Hematopoietic multipotent progenitor cell treated with erythropoietin and hydrocortisone succinate and interleukin-3 and kit ligand, for 6 days (in vitro differentiated cells): ENCODE results near the gene PHYKPL.
"Not testable (repeated sequence)": the region's sequence is repeated elsewhere in the genome, so short reads cannot be mapped to it uniquely, and the experiment has no call there.

Experiments used
- DNase-seq: peaks from one replicate; pipeline ENCODE4 v3.0.0-alpha.2; 2015

The PHYKPL gene

DNA sequence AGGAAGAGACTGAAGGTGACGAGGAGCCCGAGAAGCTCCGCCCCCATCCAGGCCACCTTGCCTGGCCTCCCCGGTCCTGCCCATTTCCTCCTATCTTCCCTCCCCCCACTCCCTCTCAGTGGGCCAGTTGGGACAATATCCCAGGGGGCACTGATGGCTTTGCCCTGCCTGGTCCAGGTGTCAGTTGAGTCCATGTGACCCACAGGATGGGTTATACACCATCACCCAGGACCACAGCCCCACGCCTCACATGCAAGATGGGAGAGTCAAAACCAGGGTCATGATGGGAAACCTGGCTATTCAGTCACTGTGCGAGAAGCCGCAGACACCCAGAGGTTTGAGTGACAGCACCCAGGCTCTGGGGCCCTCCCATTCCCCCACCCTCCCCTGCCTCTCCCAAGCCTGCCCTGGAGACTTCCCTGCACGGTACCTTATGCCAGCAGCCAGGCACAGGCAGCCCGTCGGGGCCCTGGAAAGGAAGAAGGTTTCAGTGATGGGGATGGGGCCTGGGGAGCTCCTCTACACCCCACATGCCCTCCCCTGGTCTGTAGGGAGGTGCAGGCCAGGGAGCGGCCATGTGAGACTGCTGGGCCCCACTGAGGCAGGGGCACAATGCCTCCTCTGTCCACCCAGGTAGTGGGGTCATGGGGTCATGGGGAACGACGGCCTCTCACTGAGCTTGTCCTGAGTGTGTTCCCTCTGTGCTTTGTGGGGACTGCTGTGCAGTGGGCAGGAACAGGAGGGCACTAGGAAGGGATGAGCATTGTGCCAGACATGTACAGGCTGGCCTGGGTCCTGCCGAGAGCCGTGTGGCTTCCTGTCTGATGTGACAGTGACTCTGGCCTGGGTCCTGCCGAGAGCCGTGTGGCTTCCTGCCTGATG lies 6.3 kb upstream of the PHYKPL start:
- no peak for DNase-seq

DNA sequence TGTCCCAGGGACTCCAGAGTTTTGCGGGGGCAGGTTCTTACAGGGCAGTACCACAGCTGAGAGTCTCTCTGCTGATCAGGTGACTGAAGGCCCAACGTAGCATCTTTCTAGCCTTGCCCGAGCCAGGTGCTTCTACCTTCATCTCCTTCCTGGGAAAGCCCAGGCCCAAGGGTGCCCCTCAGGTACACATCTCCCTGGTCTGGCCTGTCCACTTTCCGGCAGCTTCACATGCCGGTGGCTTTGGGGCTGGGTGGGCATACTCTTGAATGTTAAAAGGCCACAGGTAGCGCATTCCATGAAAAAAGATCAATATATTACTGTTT lies 5.7 kb upstream of the PHYKPL start:
- DNase-seq: no peak

DNA sequence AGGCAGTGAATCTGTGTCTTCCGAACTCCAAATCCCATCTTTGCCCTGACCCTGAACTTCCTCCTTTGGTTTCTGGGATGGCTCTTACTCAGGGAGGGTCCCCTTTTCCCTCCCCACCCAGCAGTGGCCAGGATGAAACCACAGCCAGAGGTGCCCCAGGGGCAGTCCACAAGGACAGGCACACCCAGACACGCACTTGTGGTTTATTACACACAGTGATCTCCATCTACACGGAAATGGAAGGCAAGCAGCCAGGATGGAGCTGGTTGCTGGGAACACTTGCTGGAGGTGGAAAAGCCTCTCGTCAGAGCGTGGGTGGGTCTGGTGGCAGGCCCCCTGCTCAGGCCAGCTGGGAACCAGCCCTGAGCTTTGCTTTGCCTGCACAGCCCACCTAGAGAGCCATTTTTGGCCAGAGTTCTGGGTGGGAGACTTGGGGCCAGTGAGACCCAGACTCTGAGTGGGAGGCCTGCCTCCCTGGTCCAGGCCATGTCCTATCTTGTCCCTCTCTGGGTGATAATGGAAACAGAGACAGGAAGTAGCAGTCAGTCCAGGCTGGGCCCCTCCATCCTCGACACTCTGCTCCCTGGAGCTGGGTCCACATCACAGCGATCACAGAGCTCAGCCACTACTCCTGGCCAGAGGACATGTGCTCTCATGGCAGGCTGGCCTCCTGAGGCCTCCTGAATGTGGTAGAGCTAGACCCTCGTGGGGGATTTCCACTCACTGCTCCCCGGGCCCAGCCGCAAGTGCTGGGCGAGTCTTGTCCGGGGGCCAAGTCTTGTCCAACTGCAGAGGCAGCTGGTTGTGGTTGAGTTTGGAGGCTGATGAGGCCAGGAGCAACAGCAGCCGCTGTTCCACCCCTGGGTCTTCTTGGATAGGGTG lies 5.1 kb upstream of the PHYKPL start:
- peak; percentile 47 for DNase-seq

DNA sequence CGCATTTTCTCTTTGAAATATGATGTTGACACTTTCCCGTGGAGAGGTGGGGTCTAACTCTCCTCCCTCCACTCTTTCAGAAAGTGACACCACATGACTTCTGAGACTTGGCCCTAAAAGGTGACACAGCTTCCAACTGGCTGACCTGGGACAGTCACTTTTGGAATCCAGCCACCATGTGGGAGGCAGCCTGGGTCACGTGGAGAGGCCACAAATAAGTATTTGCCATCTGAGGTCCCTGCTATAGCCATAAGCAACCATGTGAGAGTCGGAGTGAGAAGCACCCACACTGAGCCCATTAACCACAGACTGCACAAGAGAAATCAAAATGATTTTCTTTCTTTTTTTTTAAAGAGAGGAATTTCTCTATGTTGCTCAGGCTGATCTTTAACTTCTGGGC lies 4.1 kb upstream of the PHYKPL start:
- peak; percentile 59 for DNase-seq

DNA sequence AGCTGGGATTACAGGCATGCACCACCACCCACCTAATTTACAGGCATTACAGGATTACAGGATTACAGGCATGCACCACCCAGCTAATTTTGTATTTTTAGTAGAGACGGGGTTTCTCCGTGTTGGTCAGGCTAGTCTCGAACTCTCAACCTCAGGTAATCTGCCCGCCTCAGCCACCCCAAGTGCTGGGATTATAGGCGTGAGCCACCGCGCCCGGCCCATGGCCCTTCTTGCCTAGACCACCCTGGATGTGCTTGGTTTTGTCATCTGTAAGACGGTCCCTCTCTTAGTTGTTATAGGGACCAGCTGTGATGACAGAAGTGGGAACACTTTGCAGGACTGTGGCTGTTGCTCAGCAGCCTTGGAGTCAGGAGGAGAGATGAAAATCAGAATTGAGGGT lies 3.5 kb upstream of the PHYKPL start:
- DNase-seq: no peak

GRCh38 chr5:178235588-178235974 lies 3.0 kb upstream of the PHYKPL start:
- DNase-seq: no peak

GRCh38 chr5:178234750-178235587 lies 2.4 kb upstream of the PHYKPL start:
- peak; percentile 92 for DNase-seq

GRCh38 chr5:178234121-178234749 lies 1.6 kb upstream of the PHYKPL start:
- no peak for DNase-seq

GRCh38 chr5:178232920-178233429 lies 373 bp upstream of the PHYKPL start:
- no peak for DNase-seq

DNA sequence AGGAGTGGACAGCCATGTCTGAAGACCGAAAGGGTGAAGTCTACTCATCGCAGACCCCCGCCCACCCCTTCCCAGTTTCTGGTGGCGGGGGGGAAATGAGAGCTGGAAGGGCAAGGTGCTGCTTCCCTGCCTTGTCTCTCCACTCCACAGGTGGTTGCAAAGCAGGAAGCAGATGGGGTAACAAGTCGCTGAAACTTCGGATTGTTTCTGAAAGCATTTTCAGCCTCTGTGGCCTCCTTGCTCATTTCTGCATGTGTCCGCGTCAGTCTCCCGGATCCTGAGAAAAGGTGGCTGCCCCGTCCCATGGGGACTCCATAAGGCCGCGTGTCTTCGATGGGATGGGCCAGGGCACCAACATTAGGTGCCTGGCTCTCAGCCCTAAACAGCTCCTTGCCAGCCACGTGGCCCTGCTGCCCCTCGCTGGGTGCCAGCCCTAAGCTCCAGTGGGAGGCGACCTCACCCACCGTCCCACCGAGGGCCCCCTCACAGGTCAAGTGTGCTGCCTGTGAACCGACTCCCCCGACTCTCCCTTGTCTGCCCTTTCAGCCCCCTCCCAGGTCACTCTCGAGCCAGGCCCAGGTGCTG lies 971 bp downstream of the PHYKPL start:
- DNase-seq: peak; percentile 20

DNA sequence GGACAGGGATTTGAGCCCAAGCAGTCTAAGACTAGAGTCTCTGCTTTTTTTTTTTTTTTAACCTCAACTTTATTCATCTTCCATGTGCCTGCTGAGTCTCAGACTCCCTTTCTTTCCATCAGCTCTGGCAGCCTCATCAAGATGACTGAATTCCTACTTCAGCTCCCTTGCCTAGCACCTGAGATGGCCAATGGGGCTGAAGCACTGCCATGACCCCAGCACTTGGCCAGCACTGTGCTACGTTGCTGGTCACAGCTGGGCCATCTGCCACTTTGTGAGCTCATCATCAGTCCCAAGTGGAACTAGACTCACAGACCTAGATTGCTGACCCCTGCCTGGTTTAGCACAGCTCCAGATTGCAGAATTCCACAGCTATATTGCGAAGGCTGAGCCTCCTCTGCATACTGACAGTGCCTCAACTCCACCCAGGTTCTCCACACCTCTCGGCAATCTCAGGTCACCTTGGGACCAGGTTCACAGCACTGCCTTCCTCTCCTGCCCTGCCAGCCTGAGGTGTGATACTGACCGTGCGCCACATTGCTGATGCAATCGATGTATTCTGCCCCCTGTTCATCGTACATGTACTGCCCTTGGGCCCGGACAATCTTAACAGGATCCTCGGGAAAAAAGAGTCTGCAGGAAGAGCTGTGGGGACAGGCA lies 1.6 kb downstream of the PHYKPL start:
- no peak for DNase-seq

- no peak for DNase-seq
Observed at GRCh38 chr5:178229861-178230260, 2.7 kb downstream of the PHYKPL start.

DNA sequence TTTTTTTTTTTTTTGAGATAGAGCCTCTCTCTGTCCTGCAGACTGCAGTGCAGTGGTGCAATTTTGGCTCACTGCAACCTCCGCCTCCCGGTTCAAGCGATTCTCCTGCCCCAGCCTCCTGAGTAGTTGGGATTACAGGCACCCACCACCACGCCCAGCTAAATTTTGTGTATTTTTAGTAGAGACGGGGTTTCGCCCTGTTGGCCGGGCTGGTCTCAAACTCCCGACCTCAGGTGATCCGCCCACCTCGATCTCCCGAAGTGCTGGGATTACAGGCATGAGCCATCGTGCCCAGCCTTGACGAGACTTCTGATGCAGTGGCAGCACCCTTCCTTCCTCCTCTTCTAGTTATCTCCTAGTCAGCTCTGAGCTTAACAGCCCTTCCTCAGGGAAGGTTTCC lies 3.5 kb downstream of the PHYKPL start:
- not testable (repeated sequence) for DNase-seq

- no peak for DNase-seq
Observed at GRCh38 chr5:178228609-178229008, 4.0 kb downstream of the PHYKPL start.

GRCh38 chr5:178227929-178228328 lies 4.7 kb downstream of the PHYKPL start:
- no peak for DNase-seq

- no peak for DNase-seq
Observed at GRCh38 chr5:178227138-178227659, 5.4 kb downstream of the PHYKPL start.

- DNase-seq: no peak
Observed at GRCh38 chr5:178225174-178225573, 7.4 kb downstream of the PHYKPL start.

DNA sequence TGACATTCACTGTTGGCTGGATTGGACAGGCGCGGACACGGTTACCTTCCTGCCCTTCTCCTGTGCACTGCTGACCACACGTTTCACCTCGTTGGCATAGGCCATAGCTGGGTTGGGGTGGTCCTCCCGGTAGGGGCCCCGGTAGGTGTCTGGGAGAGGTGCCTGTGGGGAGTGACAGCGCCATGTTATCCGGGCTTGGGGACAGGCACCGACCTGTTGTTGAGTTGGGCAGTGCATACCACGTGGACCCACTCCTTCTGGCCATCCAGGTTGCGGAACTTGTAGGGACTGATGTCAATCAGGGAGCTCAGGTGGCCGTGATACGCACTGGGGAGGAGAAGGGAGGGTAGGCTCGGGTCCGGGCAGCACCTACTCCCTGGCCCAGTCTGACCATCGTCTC lies 8.2 kb downstream of the PHYKPL start:
- DNase-seq: no peak

GRCh38 chr5:178223828-178224335 lies 8.7 kb downstream of the PHYKPL start:
- no peak for DNase-seq

GRCh38 chr5:178223196-178223773 lies 9.3 kb downstream of the PHYKPL start:
- DNase-seq: no peak

DNA sequence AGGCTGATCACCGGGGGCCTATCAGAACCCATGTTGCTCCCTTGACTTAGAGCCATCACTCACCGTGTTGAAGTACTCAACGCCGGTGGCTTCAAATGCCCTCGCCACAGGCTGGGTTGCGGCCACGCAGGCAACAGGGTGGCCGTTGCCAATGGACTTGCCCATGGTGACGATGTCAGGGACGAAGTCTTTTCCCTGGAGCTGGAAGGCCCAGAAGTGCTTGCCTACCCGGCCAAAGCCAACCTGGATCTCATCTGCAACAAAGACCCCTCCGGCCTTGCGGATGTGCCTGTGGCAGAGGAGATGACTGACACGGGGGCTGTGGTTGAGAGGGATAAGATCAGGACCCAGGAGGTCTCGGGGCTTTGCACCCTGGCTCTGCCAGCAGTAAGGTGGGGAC lies 10.3 kb downstream of the PHYKPL start:
- no peak for DNase-seq
